ENCODE measurements around the gene BTG4. TPM values are rescaled to one million over a fixed set of nuclear protein-coding genes. Genes with fewer than 3 reads are reported as not detected.

Gene BTG4
- total and polyA plus RNA-seq, 9 of the 15 experiments (the other 6 are each of a cell fraction or from before 2014, with no cell fraction given) = not detected

GRCh38 chr11:111500481-111500880 is 11.7 kb downstream of the BTG4 start (continued):
- no peak for TF ChIP-seq ZNF584 (CRISPR knock-in tag; IDR thresholded peaks at IDR 0.05; ENCODE audit: low read depth)
- TF ChIP-seq TCF3 (CRISPR knock-in tag; IDR thresholded peaks at IDR 0.05) = no peak
- no peak for TF ChIP-seq CSDE1 (IDR thresholded peaks at IDR 0.05)
- no peak for TF ChIP-seq ZBTB49 (CRISPR knock-in tag; IDR thresholded peaks at IDR 0.05; ENCODE audit: borderline replicate concordance)

GRCh38 chr11:111499483-111499882 is 12.7 kb downstream of the BTG4 start:
- intact Hi-C loops (cut with micrococcal nuclease) = no loop called here
- FAIRE-seq (no peak), ATAC-seq (no peak), DNase-seq (ENCODE audit: extremely low read depth in 1 of 4, low spot score in 3 of 4) (no peak)
- H3K9me1 ChIP-seq (ENCODE audit: control insufficient read depth, insufficient read depth, low read length) = no peaks in the 10 kb centered on the region
- H3K4me2 ChIP-seq (ENCODE audit: insufficient read depth, low read length) = no peak overlapping the region
- H3K79me2 ChIP-seq (ENCODE audit: control insufficient read depth, insufficient read depth, low read length) = no peaks in the 10 kb centered on the region
- H3K4me1 ChIP-seq (replicated peaks in 1 of 2; ENCODE audit: control insufficient read depth in 2 of 2, insufficient read depth in 2 of 2, low read length in 2 of 2) = no peaks in the 10 kb centered on the region
- H3K36me3 ChIP-seq (ENCODE audit: control insufficient read depth, insufficient read depth, low read length) = no peaks in the 10 kb centered on the region
- H4K20me1 ChIP-seq (replicated peaks; ENCODE audit: control insufficient read depth, insufficient read depth, low read length) = no peaks in the 10 kb centered on the region
- WGBS (ENCODE audit: insufficient coverage, low coverage, missing lambda C conversion rate) = 0% methylated on average over 5 of the region's 5 CpGs
- no peaks in the 10 kb centered on the region for H3K9me3 ChIP-seq (replicated peaks; ENCODE audit: control insufficient read depth, insufficient read depth, low read depth, low read length)
- H3K9ac ChIP-seq (ENCODE audit: insufficient read depth in 1 of 2, low read depth in 2 of 2, low read length in 2 of 2) = no peak overlapping the region
- no peak overlapping the region for H3K4me3 ChIP-seq
- no peak overlapping the region for H3K27ac ChIP-seq (ENCODE audit: extremely low read depth, low read depth, low read length)
- TF ChIP-seq NONO (IDR thresholded peaks at IDR 0.05; ENCODE audit: low read depth in 2 of 2, low read length in 1 of 2) = no peak
- TF ChIP-seq THRAP3 (IDR thresholded peaks at IDR 0.05; ENCODE audit: borderline replicate concordance) = no peak
- no peak for TF ChIP-seq WHSC1 (IDR thresholded peaks at IDR 0.05; ENCODE audit: low read length)
- 0 out of 2 replicates have a peak, but pooled peaks have one; percentile 17 for TF ChIP-seq ATF3 (IDR thresholded peaks at IDR 0.05)
- no peak for TF ChIP-seq ATF3 (CRISPR knock-in tag; conservative IDR thresholded peaks at IDR 0.05)
- no peak for TF ChIP-seq ZBTB2 (IDR thresholded peaks at IDR 0.05)
- no peaks in the 10 kb centered on the region for H3K27me3 ChIP-seq (ENCODE audit: control insufficient read depth in 2 of 2, insufficient read depth in 2 of 2, low read length in 2 of 2)
- CTCF ChIA-PET (ENCODE audit: low intra/inter-chr PET ratio) = no interaction called here
- in situ Hi-C loops (cut with MboI) = no loop called here
- POLR2A ChIA-PET = no interaction called here
- BruUV-seq (replicated peaks) = no TSS peak
- no peak overlapping the region for H2AFZ ChIP-seq (ENCODE audit: low read depth, low read length)

Measured in K562 (cell line).